ENCODE data around the gene ENGASE. TPM values are rescaled to one million over a fixed set of nuclear protein-coding genes. Genes with fewer than 3 reads are reported as not detected.

ENGASE gene
- total RNA-seq, 1 donor from 2014 or later = 51.5 TPM

GRCh38 chr17:79098282-79098867 lies 23.8 kb downstream of the ENGASE start:
- Mint-ChIP-seq H3K27ac (ENCODE audit: unreplicated experiment) (no peak overlapping the region), H3K9me3 (ENCODE audit: unreplicated experiment) (peaks cover 4% of the 10 kb centered on the region), H3K4me3 (ENCODE audit: unreplicated experiment) (no peak overlapping the region), H3K4me1 (ENCODE audit: low read depth, unreplicated experiment) (peaks cover 3% of the 10 kb centered on the region), H3K27me3 (ENCODE audit: unreplicated experiment) (peaks cover 16% of the 10 kb centered on the region), H3K36me3 (ENCODE audit: unreplicated experiment) (no peaks in the 10 kb centered on the region)
- DNase-seq = no peak
- no peak for TF ChIP-seq CTCF (IDR thresholded peaks at IDR 0.05; ENCODE audit: partially characterized antibody, unreplicated experiment)

GRCh38 chr17:79100405-79100804 lies 25.8 kb downstream of the ENGASE start:
- Mint-ChIP-seq H3K27ac (ENCODE audit: unreplicated experiment) (no peak overlapping the region), H3K27me3 (ENCODE audit: unreplicated experiment) (peaks cover 17% of the 10 kb centered on the region), H3K4me3 (ENCODE audit: unreplicated experiment) (no peak overlapping the region), H3K36me3 (ENCODE audit: unreplicated experiment) (no peaks in the 10 kb centered on the region), H3K9me3 (ENCODE audit: unreplicated experiment) (peaks cover 8% of the 10 kb centered on the region), H3K4me1 (ENCODE audit: low read depth, unreplicated experiment) (peaks cover 5% of the 10 kb centered on the region)
- TF ChIP-seq CTCF (IDR thresholded peaks at IDR 0.05; ENCODE audit: partially characterized antibody, unreplicated experiment) = no peak
- no peak for DNase-seq

DNA sequence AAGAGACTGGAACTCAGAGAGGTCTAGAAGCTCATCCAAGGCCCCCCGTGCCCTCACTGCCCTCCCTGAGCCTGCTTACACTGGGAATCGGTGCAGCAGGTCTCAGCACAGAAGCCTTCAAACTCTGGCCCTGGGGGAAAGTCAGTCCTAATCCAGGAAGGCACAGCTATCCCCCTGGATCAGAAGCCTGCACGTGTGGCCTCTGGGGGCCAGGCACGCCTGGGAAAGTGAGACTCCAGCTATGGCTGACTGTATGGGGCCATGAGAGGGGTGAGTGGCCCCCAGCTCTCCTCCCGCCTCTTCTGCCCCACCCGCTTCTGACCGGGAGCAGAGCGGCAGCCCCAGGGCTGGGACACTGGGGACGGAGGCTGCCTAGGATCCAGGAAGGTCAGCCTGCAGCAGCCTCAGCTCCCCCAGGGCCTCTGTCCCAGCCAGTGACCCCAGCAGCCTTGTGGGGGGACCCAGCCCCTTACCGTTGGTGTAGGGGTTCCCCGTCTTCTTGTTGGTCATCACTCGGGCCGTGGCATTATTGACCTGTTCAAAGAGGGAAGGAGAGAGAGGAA lies 26.6 kb downstream of the ENGASE start:
- Mint-ChIP-seq H3K4me1 (ENCODE audit: low read depth, unreplicated experiment) (peaks cover 5% of the 10 kb centered on the region), H3K27ac (ENCODE audit: unreplicated experiment) (no peak overlapping the region), H3K4me3 (ENCODE audit: unreplicated experiment) (no peak overlapping the region), H3K9me3 (ENCODE audit: unreplicated experiment) (peaks cover 8% of the 10 kb centered on the region), H3K27me3 (ENCODE audit: unreplicated experiment) (peaks cover 14% of the 10 kb centered on the region), H3K36me3 (ENCODE audit: unreplicated experiment) (no peaks in the 10 kb centered on the region)
- DNase-seq = no peak
- TF ChIP-seq CTCF (IDR thresholded peaks at IDR 0.05; ENCODE audit: partially characterized antibody, unreplicated experiment) = no peak

GRCh38 chr17:79102214-79102613 lies 27.6 kb downstream of the ENGASE start:
- TF ChIP-seq CTCF (IDR thresholded peaks at IDR 0.05; ENCODE audit: partially characterized antibody, unreplicated experiment) = no peak
- Mint-ChIP-seq H3K27me3 (ENCODE audit: unreplicated experiment) (peaks cover 14% of the 10 kb centered on the region), H3K27ac (ENCODE audit: unreplicated experiment) (no peak overlapping the region), H3K9me3 (ENCODE audit: unreplicated experiment) (peaks cover 8% of the 10 kb centered on the region), H3K4me1 (ENCODE audit: low read depth, unreplicated experiment) (peaks cover 5% of the 10 kb centered on the region), H3K36me3 (ENCODE audit: unreplicated experiment) (no peaks in the 10 kb centered on the region), H3K4me3 (ENCODE audit: unreplicated experiment) (no peak overlapping the region)
- no peak for DNase-seq

DNA sequence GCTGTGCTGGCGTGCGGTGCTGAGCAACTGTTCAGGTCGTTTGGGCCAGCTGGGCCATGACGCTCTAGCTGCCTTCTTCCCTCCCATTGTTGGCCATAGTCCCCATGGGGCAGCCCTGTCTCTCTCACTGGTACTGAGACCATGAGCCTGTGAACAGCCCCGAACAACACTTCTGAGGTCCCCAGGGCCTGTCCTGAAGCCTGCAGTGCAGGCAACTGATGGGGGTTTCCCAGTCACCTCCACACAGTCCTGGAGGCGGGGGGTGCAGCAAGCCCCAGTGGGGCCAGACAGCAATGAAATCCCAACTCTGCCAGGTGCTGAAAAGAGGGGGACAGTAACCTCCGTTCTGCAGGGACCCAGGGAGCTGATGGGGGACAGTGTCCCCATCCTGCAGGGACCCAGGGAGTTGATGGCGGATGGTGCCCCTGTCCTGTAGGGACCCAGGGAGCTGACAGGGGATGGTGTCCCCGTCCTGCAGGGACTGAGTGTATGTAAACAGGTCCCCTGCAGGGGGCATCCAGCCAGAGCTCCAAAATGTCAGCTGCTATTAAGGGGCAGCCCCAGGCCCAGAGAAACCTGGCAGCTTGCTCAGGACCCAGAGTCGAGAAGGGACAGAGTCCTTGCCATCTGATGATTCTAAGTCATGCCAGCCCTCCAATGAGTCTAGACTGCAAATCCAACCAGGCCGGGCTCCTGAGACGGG lies 30.4 kb downstream of the ENGASE start:
- DNase-seq = no peak
- Mint-ChIP-seq H3K27me3 (ENCODE audit: unreplicated experiment) (peaks cover 11% of the 10 kb centered on the region), H3K27ac (ENCODE audit: unreplicated experiment) (no peak overlapping the region), H3K4me1 (ENCODE audit: low read depth, unreplicated experiment) (peaks cover 5% of the 10 kb centered on the region), H3K9me3 (ENCODE audit: unreplicated experiment) (peaks cover 7% of the 10 kb centered on the region), H3K4me3 (ENCODE audit: unreplicated experiment) (no peak overlapping the region), H3K36me3 (ENCODE audit: unreplicated experiment) (no peaks in the 10 kb centered on the region)
- no peak for TF ChIP-seq CTCF (IDR thresholded peaks at IDR 0.05; ENCODE audit: partially characterized antibody, unreplicated experiment)
